Stimulated activated naive CD8-positive, alpha-beta T cell treated with anti-CD3 and anti-CD28 coated beads, Interleukin-15, Interleukin-2, amounts not matched to agents 100 ng/mL and 50 ng/mL, for 24 hours (primary cell): ENCODE results near the gene TLE3.

Experiments
- H3K27ac Mint-ChIP-seq: one replicate; pipeline ENCODE4 v1.8.0; 2021; ENCODE audit warnings: mild to moderate bottlenecking, mixed read lengths
- H3K27me3 Mint-ChIP-seq: one replicate; pipeline ENCODE4 v1.8.0; 2021; ENCODE audit warnings: mixed read lengths
- H3K36me3 Mint-ChIP-seq: one replicate; pipeline ENCODE4 v1.8.0; 2021; ENCODE audit warnings: low read depth, mixed read lengths
- H3K4me1 Mint-ChIP-seq: one replicate; pipeline ENCODE4 v1.8.0; 2021; ENCODE audit warnings: low read depth, mixed read lengths
- H3K4me3 Mint-ChIP-seq: one replicate; pipeline ENCODE4 v1.8.0; 2021; ENCODE audit warnings: mild to moderate bottlenecking, mixed read lengths
- H3K9me3 Mint-ChIP-seq: one replicate; pipeline ENCODE4 v1.8.0; 2021; ENCODE audit warnings: mixed read lengths

TLE3 gene

GRCh38 chr15:70059476-70060213, 38.1 kb downstream of the TLE3 start:
- Mint-ChIP-seq H3K4me1 (no peaks in the 10 kb centered on the region), H3K9me3 (no peaks in the 10 kb centered on the region), H3K36me3 (peaks cover 49% of the 10 kb centered on the region), H3K4me3 (no peak overlapping the region), H3K27me3 (no peaks in the 10 kb centered on the region), H3K27ac (no peak overlapping the region)

DNA sequence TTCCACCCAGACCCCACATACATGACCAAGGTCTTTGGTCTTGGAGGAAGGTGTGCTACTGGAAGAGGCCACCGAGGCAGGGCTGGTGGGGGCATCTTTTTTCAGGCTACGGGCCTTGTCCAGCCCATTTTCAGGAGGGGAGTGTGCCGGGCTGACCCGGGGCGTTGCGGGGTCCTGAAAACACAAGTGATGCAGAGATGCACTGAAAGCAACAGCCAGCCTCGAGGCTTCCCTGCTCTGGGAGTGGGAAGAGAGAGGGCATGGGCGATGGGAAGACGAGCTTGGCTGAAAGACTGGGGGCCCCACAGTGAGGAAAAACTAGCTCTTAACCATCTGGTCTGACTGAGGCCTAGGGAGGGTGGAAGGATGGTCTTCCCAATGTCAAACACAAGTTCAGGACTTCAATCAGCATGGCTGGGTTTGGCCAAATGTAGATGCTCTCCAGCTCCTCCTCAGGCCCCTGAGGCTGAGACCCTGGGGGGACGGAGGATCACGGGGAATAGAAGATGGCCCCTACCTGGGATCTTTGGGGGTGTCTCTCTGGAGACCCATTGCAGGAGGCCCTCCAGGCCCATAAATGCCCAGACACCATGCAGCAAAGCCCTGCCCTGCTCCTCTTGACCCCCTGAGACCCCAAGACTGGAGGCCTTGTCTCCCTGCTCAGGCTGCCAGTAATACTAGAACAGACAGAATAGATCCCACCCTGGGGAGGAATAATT, 38.9 kb downstream of the TLE3 start:
- H3K36me3 Mint-ChIP-seq, result peaks cover 52% of the 10 kb centered on the region
- H3K4me3 Mint-ChIP-seq, result no peak overlapping the region
- no peak overlapping the region for H3K27ac Mint-ChIP-seq
- no peaks in the 10 kb centered on the region for H3K9me3 Mint-ChIP-seq
- no peaks in the 10 kb centered on the region for H3K27me3 Mint-ChIP-seq
- H3K4me1 Mint-ChIP-seq, result no peaks in the 10 kb centered on the region

DNA sequence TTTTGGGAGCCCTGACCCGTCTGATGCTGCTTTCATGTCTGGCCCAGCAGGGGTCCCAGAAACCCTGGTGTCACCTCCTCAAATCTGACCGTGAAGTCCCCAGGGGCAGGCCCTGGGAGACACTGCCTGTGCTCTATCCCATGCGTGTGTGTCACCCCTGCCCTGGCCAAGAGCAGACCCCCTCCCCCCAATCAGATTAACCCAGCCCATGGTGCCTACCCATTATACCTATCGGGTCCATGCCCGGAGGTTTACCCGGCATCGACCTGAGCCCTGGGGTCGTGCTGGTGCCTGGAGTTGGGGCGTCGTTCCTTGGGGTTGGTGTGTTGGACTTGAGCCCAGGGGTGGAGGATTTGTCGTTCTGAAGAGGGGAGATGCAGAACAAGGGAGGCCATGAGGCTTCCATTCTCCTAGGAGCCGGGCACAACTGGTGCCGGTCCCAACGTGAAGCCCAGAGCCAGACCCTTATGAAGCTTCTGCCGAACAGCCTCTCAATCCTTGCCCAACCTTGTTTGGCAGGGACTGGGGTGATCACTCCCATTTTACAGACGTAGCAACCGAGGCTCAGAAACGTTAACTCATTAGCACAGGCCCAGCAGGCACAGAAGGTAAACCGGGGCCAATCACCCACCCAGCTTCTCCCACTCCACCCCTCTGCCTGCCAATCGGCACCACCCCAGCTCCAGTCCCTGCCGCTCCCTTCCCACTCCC, 39.6 kb downstream of the TLE3 start:
- Mint-ChIP-seq H3K9me3 (no peaks in the 10 kb centered on the region), H3K4me3 (no peak overlapping the region), H3K27me3 (no peaks in the 10 kb centered on the region), H3K36me3 (peaks cover 54% of the 10 kb centered on the region), H3K27ac (no peak overlapping the region), H3K4me1 (no peaks in the 10 kb centered on the region)

DNA sequence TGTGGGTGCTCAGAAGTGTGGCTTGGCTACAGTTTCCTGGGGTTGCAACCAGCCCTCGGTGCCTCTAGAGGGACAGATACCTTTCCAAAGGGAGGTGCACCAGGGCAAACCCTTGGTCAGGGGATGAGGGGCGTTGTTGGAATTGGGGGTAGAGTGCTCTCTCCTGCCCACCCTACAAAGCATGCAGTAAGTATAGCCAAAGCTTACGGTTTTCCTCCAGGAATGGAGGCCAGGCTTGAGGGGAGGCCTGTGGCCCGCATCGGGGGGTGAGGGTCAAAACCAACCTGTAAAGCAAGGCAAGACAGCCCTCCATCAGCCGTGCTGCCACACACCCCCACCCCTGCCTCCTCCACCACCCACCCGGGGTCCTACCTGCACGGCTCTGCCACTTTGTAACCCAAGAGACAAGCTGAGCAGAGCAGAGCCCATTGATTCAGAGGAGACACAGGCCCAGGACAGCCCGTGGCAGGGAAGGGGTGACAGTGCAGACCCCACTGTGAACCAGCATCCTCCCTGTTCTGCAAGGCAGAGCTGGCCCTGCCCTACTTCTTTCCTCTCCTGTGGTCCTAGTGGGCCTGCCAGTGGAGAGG, 41.5 kb downstream of the TLE3 start:
- peaks cover 52% of the 10 kb centered on the region for H3K36me3 Mint-ChIP-seq
- no peaks in the 10 kb centered on the region for H3K27me3 Mint-ChIP-seq
- no peak overlapping the region for H3K27ac Mint-ChIP-seq
- H3K4me3 Mint-ChIP-seq, result no peak overlapping the region
- H3K4me1 Mint-ChIP-seq, result no peaks in the 10 kb centered on the region
- H3K9me3 Mint-ChIP-seq, result no peaks in the 10 kb centered on the region

DNA sequence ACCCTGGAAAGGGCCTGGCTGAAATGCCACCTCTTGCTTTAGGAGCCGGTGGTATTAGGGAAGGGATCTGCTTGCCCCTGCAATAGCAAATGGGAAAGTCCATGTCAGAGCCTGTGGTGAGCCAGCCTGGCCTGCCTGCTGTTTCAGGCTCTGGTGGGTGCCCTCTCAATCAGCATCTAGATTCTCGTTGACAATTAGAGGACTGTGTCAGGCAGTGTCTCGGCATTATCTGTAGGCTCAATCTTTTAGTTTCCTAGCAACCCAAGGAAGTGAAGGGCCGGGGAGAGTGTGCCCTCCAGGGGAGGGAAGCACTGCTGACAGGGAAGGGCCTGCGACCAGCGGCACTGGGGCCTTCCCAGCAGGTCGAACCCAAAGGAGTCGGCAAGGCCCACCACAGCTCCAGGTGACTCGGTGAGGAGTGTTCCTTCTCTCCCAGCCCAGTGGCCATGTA, 42.1 kb downstream of the TLE3 start:
- Mint-ChIP-seq H3K9me3 (no peaks in the 10 kb centered on the region), H3K27me3 (no peaks in the 10 kb centered on the region), H3K4me3 (no peak overlapping the region), H3K36me3 (peaks cover 52% of the 10 kb centered on the region), H3K27ac (no peak overlapping the region), H3K4me1 (no peaks in the 10 kb centered on the region)

GRCh38 chr15:70054884-70055387, 42.8 kb downstream of the TLE3 start:
- H3K9me3 Mint-ChIP-seq, result no peaks in the 10 kb centered on the region
- peaks cover 56% of the 10 kb centered on the region for H3K36me3 Mint-ChIP-seq
- H3K4me1 Mint-ChIP-seq, result no peaks in the 10 kb centered on the region
- no peak overlapping the region for H3K4me3 Mint-ChIP-seq
- no peaks in the 10 kb centered on the region for H3K27me3 Mint-ChIP-seq
- H3K27ac Mint-ChIP-seq, result no peak overlapping the region

DNA sequence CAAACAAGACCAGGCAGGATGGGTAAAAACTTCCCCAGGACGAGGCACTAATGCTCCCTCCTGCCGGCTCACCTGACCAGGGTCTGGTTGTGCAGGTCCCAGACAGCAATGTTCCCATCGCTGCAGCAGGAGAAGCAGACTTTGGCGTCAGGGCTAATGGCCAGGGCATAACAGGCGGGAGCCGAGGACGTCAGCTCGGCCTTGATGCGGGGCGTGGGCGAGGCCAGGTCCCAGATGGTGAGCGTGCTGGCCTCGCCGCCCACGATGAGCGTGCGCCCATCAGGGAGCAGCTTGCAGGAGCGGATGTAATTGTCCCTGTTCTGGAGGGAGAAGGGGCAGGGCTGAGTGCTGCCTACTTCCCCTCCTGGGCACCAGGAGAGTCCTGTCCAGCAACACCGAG, 43.4 kb downstream of the TLE3 start:
- Mint-ChIP-seq H3K36me3 (peaks cover 56% of the 10 kb centered on the region), H3K9me3 (no peaks in the 10 kb centered on the region), H3K27me3 (no peaks in the 10 kb centered on the region), H3K4me3 (no peak overlapping the region), H3K4me1 (no peaks in the 10 kb centered on the region), H3K27ac (no peak overlapping the region)

- H3K27ac Mint-ChIP-seq, result no peak overlapping the region
- H3K36me3 Mint-ChIP-seq, result peaks cover 56% of the 10 kb centered on the region
- H3K9me3 Mint-ChIP-seq, result no peaks in the 10 kb centered on the region
- no peaks in the 10 kb centered on the region for H3K27me3 Mint-ChIP-seq
- no peaks in the 10 kb centered on the region for H3K4me1 Mint-ChIP-seq
- H3K4me3 Mint-ChIP-seq, result no peak overlapping the region
Measured at GRCh38 chr15:70053716-70054229, 43.9 kb downstream of the TLE3 start.

- Mint-ChIP-seq H3K4me3 (no peak overlapping the region), H3K36me3 (peaks cover 53% of the 10 kb centered on the region), H3K4me1 (no peaks in the 10 kb centered on the region), H3K9me3 (no peaks in the 10 kb centered on the region), H3K27ac (no peak overlapping the region), H3K27me3 (no peaks in the 10 kb centered on the region)
Measured at GRCh38 chr15:70053001-70053715, 44.6 kb downstream of the TLE3 start.

DNA sequence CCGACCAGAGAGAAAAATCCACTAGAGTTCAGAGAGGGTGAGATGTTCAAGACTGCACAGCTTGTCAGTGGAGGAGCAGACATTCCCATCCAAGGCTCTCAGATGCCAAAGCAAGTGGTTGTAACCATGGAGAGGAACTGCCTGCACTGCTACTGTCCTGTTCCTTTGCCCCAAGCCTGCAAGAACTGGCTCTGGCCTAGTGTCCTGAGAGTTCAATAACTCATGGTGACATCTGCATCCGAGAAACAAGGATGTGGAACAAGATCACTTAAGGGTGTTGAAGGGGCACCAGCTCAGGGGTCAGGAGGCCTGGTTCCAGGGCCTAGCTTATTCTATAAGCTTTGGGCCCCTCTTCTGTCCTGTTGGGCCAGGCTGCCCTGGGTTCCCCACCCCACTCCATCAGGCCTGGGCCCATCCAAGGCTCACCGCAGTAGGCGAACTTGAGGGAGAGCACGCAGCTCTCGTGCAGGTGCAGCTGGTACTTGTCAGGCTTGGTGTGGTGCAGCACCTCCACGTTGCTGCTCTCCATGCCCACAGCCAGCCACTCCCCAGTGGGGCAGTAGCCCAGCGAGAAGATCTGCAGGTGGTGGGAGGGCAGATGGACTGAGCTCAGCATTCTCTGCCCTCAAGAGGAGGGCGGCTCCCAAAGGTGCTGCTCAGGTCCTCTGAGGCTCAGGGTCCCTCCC, 45.6 kb downstream of the TLE3 start:
- no peak overlapping the region for H3K4me3 Mint-ChIP-seq
- no peaks in the 10 kb centered on the region for H3K4me1 Mint-ChIP-seq
- no peak overlapping the region for H3K27ac Mint-ChIP-seq
- no peaks in the 10 kb centered on the region for H3K27me3 Mint-ChIP-seq
- peaks cover 60% of the 10 kb centered on the region for H3K36me3 Mint-ChIP-seq
- H3K9me3 Mint-ChIP-seq, result no peaks in the 10 kb centered on the region

DNA sequence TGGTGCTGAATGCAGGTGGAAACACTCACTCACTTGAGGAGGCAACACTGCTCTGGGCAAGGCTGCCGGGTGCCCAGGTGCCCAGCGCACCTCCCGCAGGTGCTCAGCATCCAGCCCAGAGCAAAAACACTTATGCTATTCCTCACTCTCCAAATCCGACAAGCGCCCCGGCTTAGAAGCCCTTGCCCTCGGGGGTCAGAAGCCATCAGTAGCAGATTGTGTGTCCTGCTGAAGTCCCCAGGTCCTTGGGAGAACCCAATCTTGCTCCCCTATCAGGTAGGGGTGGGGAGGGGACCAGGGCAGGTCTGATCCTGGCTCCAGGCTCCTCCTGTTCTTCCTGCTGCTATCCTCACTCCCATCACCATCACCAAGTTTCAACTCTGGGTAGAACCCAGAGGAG, 46.7 kb downstream of the TLE3 start:
- Mint-ChIP-seq H3K27ac (no peak overlapping the region), H3K36me3 (peaks cover 60% of the 10 kb centered on the region), H3K4me1 (no peaks in the 10 kb centered on the region), H3K27me3 (no peaks in the 10 kb centered on the region), H3K4me3 (no peak overlapping the region), H3K9me3 (no peaks in the 10 kb centered on the region)

GRCh38 chr15:70050441-70050840, 47.3 kb downstream of the TLE3 start:
- no peaks in the 10 kb centered on the region for H3K4me1 Mint-ChIP-seq
- H3K27me3 Mint-ChIP-seq, result no peaks in the 10 kb centered on the region
- H3K9me3 Mint-ChIP-seq, result no peaks in the 10 kb centered on the region
- peaks cover 59% of the 10 kb centered on the region for H3K36me3 Mint-ChIP-seq
- no peak overlapping the region for H3K27ac Mint-ChIP-seq
- H3K4me3 Mint-ChIP-seq, result no peak overlapping the region

GRCh38 chr15:70049701-70050301, 47.9 kb downstream of the TLE3 start:
- Mint-ChIP-seq H3K4me1 (no peaks in the 10 kb centered on the region), H3K4me3 (no peak overlapping the region), H3K9me3 (no peaks in the 10 kb centered on the region), H3K27me3 (no peaks in the 10 kb centered on the region), H3K27ac (no peak overlapping the region), H3K36me3 (peaks cover 53% of the 10 kb centered on the region)
